ENCODE measurements around the gene PTCD1. TPM values are rescaled to one million over a fixed set of nuclear protein-coding genes. Genes with fewer than 3 reads are reported as not detected.

PTCD1 gene
- total and polyA plus RNA-seq, 2 of the 8 experiments (the other 6 are each of a cell fraction or from before 2014, with no cell fraction given), result 7.5 to 7.6 TPM

GRCh38 chr7:99386584-99387238 lies 51.9 kb downstream of the PTCD1 start (continued):
- TF ChIP-seq KDM1A (IDR thresholded peaks at IDR 0.05; ENCODE audit: borderline replicate concordance, low read length) (peak; percentile 69; the same call in 1 of the 2 replicates), JUND (IDR thresholded peaks at IDR 0.05; ENCODE audit: low read length) (no peak), HDAC6 (IDR thresholded peaks at IDR 0.05; ENCODE audit: low read depth, low read length) (no peak)
